Osteocyte (in vitro differentiated cells): ENCODE measurements around the gene GSTCD. TPM values are rescaled to one million over a fixed set of nuclear protein-coding genes. Genes with fewer than 3 reads are reported as not detected.
"Not testable (repeated sequence)": the region's sequence is repeated elsewhere in the genome, so short reads cannot be mapped to it uniquely, and the experiment has no call there.

Source experiments
- DNase-seq: peaks from one replicate; pipeline ENCODE4 v3.0.0; 2021; ENCODE audit warnings: mixed read lengths; ENCODE audit not compliant: unreplicated experiment; ENCODE audit errors: extremely low spot score
- H3K27ac Mint-ChIP-seq: one replicate; pipeline ENCODE4 v1.8.0; 2021; ENCODE audit warnings: mild to moderate bottlenecking, mixed read lengths; ENCODE audit not compliant: unreplicated experiment
- H3K27me3 Mint-ChIP-seq: one replicate; pipeline ENCODE4 v1.8.0; 2021; ENCODE audit warnings: mixed read lengths; ENCODE audit not compliant: unreplicated experiment
- H3K36me3 Mint-ChIP-seq: one replicate; pipeline ENCODE4 v1.8.0; 2021; ENCODE audit warnings: mixed read lengths; ENCODE audit not compliant: unreplicated experiment
- H3K4me1 Mint-ChIP-seq: one replicate; pipeline ENCODE4 v1.8.0; 2021; ENCODE audit warnings: mixed read lengths; ENCODE audit not compliant: unreplicated experiment
- H3K4me3 Mint-ChIP-seq: one replicate; pipeline ENCODE4 v1.8.0; 2021; ENCODE audit warnings: mild to moderate bottlenecking, moderate library complexity, mixed read lengths; ENCODE audit not compliant: unreplicated experiment
- H3K9me3 Mint-ChIP-seq: one replicate; pipeline ENCODE4 v1.8.0; 2021; ENCODE audit warnings: mixed read lengths; ENCODE audit not compliant: unreplicated experiment
- total RNA-seq: library from RNA; stranded (reverse); gene quantifications from 2 replicates; pipeline ENCODE4 v1.2.1, GENCODE V29; 2021
- TF ChIP-seq, protein P1 (sequence below): fragments of 200-600 bp; sonication (generic); IDR thresholded peaks from 2 replicates; pipeline ENCODE4 v1.5.0; 2021; ENCODE audit warnings: antibody characterized with exemption, mild to moderate bottlenecking, moderate library complexity

GSTCD gene
- total RNA-seq, 1 donor from 2014 or later = 8.1 TPM

DNA sequence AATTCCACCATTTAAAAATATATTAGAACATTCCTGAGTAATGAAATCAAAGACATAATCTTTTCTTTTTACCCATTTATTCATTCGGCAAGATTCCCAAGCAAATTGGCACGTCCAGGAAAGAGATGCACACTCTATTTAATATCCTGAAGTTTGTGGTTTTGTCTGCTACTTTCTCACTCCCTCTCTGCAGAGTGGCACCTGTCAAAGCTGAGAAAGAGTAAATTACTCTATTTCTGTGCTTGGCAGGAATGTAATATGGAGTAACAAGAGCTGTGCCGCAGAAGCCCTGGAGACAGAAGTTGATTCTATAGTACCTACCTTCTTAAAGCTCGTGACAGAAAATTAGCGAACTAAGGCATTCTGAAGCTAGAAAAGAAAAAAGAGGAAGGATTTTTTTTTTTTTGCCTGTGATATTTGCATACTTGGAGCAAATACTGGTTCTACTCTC, 5.5 kb downstream of the GSTCD start:
- TF ChIP-seq, protein P1, sequence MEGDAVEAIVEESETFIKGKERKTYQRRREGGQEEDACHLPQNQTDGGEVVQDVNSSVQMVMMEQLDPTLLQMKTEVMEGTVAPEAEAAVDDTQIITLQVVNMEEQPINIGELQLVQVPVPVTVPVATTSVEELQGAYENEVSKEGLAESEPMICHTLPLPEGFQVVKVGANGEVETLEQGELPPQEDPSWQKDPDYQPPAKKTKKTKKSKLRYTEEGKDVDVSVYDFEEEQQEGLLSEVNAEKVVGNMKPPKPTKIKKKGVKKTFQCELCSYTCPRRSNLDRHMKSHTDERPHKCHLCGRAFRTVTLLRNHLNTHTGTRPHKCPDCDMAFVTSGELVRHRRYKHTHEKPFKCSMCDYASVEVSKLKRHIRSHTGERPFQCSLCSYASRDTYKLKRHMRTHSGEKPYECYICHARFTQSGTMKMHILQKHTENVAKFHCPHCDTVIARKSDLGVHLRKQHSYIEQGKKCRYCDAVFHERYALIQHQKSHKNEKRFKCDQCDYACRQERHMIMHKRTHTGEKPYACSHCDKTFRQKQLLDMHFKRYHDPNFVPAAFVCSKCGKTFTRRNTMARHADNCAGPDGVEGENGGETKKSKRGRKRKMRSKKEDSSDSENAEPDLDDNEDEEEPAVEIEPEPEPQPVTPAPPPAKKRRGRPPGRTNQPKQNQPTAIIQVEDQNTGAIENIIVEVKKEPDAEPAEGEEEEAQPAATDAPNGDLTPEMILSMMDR = no peak
- Mint-ChIP-seq H3K27me3 (no peaks in the 10 kb centered on the region), H3K4me3 (no peak overlapping the region), H3K27ac (no peak overlapping the region), H3K4me1 (peaks cover 13% of the 10 kb centered on the region), H3K9me3 (no peaks in the 10 kb centered on the region), H3K36me3 (no peaks in the 10 kb centered on the region)
- no peak for DNase-seq

DNA sequence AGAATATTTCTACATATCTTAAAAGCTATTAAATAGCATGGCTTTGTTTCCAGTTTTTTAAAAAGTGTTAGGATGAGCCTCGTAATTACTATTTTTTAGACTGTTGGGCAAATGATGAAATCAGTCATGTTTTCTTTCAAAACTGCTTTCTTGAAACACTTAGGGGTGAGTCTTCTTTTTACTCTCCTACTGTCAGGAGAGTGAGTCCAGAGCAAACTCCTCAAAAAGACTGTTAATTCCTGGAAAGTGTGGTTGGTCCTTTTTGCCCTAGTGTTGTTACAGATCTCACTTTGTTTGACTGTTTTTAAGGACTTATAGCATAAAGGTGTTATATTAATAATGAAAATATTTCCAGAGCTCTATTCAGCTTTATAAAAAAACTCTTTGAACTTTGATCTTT, 6.3 kb downstream of the GSTCD start:
- H3K4me1 Mint-ChIP-seq = peaks cover 5% of the 10 kb centered on the region
- no peak overlapping the region for H3K4me3 Mint-ChIP-seq
- no peaks in the 10 kb centered on the region for H3K36me3 Mint-ChIP-seq
- H3K27me3 Mint-ChIP-seq = no peaks in the 10 kb centered on the region
- no peaks in the 10 kb centered on the region for H3K9me3 Mint-ChIP-seq
- DNase-seq = no peak
- H3K27ac Mint-ChIP-seq = no peak overlapping the region
- TF ChIP-seq, protein P1 = no peak

DNA sequence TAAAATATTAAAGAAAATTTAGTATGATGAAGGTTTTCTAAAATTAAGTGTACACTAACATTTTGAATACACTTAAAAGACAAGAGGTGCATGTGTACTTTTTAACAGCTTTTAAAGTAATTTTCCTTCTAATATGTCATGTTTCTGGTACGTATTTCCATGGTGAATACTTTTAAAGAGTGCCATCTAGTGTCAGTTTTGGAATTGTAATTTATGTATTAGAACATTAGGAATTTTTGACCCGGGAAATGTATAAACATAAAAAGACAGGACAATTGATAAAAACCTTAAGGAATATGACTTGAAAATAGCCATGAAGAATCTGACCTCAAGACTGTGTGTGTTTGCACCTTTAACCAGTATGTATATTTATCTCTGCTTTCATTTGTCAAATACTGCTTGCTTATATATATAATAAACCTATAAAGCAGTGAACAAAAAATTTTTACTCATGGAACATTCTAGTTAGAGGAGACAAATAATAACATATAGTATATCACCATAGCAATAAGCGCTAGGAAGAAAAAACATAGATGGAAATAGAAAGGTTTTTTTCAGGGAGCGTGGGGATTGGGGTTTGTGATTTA, 7.2 kb downstream of the GSTCD start:
- Mint-ChIP-seq H3K4me3 (no peak overlapping the region), H3K4me1 (peaks cover 4% of the 10 kb centered on the region), H3K9me3 (no peaks in the 10 kb centered on the region), H3K27ac (no peak overlapping the region), H3K36me3 (no peaks in the 10 kb centered on the region), H3K27me3 (no peaks in the 10 kb centered on the region)
- DNase-seq = no peak
- TF ChIP-seq, protein P1 = peak; percentile 65

DNA sequence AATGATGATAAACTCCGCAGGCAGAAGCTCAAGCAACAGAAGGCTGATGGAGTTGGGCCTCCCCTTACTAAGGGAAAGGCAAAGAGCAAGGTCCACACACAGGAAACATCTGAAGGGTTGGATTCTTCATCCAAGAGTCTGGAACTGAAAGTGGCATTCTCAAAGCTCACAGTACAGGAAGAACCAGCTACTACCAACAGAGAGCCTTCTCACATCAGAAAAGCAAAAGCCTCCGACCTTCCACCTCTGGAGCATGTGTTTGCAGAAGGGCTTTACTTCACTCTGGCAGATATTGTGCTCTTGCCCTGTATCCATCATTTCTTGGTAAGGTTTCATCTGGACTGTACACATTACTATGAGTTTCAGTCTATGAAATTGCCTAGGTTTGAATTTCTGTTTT, 10.6 kb downstream of the GSTCD start:
- DNase-seq = no peak
- Mint-ChIP-seq H3K9me3 (no peaks in the 10 kb centered on the region), H3K4me1 (no peaks in the 10 kb centered on the region), H3K27me3 (no peaks in the 10 kb centered on the region), H3K36me3 (no peaks in the 10 kb centered on the region), H3K4me3 (no peak overlapping the region), H3K27ac (no peak overlapping the region)
- TF ChIP-seq, protein P1 = no peak

DNA sequence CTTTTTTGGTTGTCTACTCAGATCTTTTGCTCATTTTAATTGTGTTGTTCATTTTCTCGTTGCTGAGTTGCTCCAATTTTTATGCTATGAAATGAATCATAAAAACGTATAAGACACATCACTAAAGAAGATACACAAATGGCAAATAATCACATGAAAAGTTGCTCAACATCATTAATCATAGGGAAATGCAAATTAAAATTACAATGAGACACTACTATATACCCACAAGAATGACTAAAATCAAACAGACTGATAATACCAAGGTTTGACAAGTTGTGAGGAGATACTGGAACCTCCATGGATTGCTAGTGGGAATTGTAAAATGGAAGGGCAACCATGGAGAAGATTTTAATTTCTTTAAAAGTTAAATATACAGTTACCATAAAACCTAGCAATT, 17.0 kb downstream of the GSTCD start:
- H3K9me3 Mint-ChIP-seq = peaks cover 5% of the 10 kb centered on the region
- H3K27ac Mint-ChIP-seq = no peak overlapping the region
- no peak for DNase-seq
- H3K27me3 Mint-ChIP-seq = no peaks in the 10 kb centered on the region
- TF ChIP-seq, protein P1 = no peak
- H3K36me3 Mint-ChIP-seq = peaks cover 14% of the 10 kb centered on the region
- H3K4me3 Mint-ChIP-seq = no peak overlapping the region
- no peaks in the 10 kb centered on the region for H3K4me1 Mint-ChIP-seq

DNA sequence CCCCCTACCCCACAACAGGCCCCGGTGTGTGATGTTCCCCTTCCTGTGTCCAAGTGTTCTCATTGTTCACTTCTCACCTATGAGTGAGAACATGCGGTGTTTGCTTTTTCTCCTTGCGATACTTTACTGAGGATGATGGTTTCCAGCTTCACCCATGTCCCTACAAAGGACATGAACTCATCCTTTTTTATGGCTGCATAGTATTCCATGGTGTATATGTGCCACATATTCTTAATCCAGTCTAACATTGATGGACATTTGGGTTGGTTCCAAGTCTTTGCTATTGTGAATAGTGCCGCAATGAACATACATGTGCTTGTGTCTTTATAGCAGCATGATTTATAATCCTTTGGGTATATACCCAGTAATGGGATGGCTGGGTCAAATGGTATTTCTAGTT, 21.3 kb downstream of the GSTCD start:
- H3K27me3 Mint-ChIP-seq, H3K4me3 Mint-ChIP-seq, H3K4me1 Mint-ChIP-seq, DNase-seq, H3K27ac Mint-ChIP-seq: not testable (repeated sequence)
- Mint-ChIP-seq H3K36me3 (peaks cover 45% of the 10 kb centered on the region), H3K9me3 (peaks cover 27% of the 10 kb centered on the region)

DNA sequence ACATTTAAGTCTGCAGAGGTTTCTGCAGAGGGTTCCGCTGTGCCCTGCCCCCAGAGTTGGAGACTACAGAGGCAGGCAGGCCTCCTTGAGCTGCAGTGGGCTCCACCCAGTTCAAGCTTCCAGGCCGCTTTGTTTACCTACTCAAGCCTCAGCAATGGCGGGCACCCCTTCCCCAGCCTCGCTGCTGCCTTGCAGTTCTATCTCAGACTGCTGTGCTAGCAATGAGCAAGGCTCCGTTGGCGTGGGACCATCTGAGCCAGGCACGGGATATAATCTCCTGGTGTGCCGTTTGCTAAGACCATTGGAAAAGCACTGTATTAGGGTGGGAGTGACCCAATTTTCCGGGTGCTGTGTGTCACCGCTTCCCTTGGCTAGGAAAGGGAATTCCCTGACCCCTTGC, 26.6 kb downstream of the GSTCD start:
- H3K4me3 Mint-ChIP-seq, DNase-seq, H3K27ac Mint-ChIP-seq, H3K4me1 Mint-ChIP-seq, H3K27me3 Mint-ChIP-seq: not testable (repeated sequence)
- H3K36me3 Mint-ChIP-seq = peaks cover 56% of the 10 kb centered on the region
- peaks cover 48% of the 10 kb centered on the region for H3K9me3 Mint-ChIP-seq
